PC-9 (cell line): Measurements from ENCODE around the gene DLGAP1.

Experiments
- CTCF ChIP-seq: fragments of 200-600 bp; sonication (generic); conservative IDR thresholded peaks from 2 replicates; pipeline ENCODE4 v1.6.1; 2017; ENCODE audit warnings: mixed run types, antibody characterized with exemption, mild to moderate bottlenecking, moderate library complexity
- EZH2 ChIP-seq: fragments of 200-600 bp; sonication (generic); IDR thresholded peaks from 2 replicates; pipeline ENCODE4 v1.8.0; 2017; ENCODE audit warnings: antibody characterized with exemption, low read depth

- TF ChIP-seq CTCF: no peak
- TF ChIP-seq EZH2: no peak
Observed at GRCh38 chr18:3845161-3845560, 609.9 kb downstream of the DLGAP1 start.
